GM18505 (cell line): ENCODE results near the gene DSG1.
"Not testable (repeated sequence)": the region's sequence is repeated elsewhere in the genome, so short reads cannot be mapped to it uniquely, and the experiment has no call there.

Experiments used
- ATAC-seq: cut with Tn5 transposase; IDR thresholded peaks from one replicate; pipeline ENCODE4 v1.9.1; 2021; ENCODE audit not compliant: unreplicated experiment
- POLR2A ChIP-seq: IDR thresholded peaks from 4 replicates; pipeline ENCODE4 v1.6.1; 2011; ENCODE audit warnings: borderline replicate concordance; ENCODE audit not compliant: insufficient read depth, insufficient read length; ENCODE audit errors: extremely low read depth

The DSG1 gene

DNA sequence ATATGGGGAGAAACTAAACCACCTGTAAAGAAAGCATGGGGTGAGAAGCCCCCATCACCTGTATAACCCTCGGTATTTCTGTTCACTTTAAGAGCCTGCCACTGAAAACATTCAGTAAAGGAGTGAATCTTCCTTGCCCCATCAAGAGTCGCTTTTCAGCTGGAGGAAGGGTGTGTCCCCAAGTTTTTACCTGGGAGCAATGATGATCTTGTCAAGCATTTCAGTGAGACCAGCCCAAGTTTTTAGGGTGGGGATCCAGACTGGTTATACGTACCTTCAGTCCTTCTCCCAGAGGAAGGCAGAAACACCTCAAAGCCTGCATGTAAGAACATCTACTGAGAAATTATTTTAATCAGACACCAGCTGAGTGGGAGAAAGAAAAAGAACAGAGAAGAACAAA is at the start of gene DSG1:
TSS of gene DSG1 (plus strand) at position 301 of the 400 bp plus-strand sequence. CDS start 141 bp downstream, outside the sequence.
- TF ChIP-seq POLR2A, result no peak
- ATAC-seq, result no peak

DNA sequence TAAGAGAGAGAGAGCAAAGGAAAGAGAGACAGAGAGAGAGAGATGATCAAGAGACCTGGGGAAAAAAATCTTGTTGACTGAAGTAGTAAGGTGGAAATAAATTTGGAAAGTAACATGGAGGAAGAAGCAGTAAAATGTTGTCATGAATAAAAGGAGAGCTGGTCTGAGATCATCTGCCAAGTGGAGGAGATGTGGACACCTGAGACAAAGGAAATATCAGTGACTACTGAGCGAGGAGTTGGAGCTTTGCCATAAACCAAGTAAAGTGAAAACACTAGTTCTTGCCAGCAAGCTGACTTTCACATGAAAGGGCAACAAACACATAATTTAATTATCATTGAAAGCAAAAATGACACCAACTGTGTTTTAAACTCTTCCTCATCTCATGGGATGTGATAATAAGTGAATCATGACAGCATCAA is 49.0 kb upstream of the DSG1 start:
- ATAC-seq, result peak; percentile 40
- TF ChIP-seq POLR2A, result no peak

DNA sequence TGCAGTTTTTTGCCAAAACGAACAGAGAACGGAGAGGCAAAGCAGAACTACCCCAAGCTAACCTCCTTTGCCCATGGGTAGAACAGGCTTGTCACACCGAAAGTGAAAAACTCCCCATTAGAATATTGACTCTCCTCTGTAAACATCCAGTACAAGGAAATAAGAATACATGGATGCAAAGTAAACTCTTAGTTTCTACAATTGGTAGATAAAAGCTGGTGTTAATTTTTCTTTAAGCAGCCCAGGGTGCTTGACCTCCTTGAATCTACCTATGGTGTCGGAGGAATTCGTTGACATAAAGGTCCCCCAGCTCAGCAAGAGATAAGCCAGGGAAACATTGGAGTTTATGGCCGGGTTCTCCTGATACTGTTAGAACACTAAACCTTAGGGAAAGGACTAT is 48.4 kb upstream of the DSG1 start:
- TF ChIP-seq POLR2A, result no peak
- ATAC-seq, result no peak

DNA sequence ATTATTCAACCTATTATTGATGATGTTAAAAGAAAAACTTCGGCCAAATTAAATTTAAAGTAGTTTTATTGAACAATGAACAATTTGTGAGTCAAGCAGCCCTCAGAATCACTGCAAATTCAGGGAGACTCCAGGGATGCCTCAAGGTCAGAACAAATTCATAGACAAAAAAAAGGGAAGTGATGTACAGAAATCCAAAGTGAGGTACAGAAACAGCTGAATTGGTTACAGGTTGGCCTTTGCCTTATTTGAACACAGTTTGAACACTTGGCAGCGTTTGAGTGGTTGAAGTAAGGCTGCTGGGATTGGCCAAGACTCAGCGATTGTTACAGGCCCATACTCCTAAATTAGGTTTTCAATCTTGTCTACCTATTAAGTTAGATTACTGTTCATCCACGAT is 47.4 kb upstream of the DSG1 start:
- no peak for ATAC-seq
- no peak for TF ChIP-seq POLR2A

DNA sequence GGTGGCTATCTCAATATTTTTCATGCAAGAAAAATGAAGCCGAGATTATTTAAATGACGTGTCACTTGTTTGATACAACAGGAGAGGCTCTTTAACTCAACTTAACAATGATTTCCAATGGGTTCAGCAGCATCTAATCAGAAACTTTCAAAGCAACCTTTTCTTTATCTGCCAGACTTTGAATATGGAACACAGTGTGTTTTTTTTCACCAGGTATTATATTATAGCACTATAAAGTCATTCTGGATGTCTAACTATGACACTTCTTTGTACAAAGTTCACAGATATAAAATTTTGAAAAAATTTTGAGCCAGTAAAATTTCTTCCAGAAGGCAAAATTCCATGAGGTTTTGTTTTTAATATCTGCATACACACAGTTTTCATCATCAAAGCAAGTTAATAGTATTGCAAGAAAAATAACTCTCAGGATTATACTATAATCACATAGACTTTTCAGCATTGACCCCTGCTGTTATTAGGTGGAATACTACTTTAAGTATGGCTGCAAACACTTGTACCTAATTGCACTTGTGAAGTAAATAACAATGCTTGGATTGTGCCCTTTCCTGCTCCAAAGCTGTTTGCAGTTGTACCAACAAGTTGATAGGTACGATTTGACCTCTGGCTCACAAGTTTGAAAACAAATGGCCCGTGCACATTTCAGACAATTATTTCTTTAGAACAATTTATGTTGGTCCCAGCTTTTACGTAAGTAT is 44.0 kb upstream of the DSG1 start:
- ATAC-seq, result no peak
- no peak for TF ChIP-seq POLR2A

DNA sequence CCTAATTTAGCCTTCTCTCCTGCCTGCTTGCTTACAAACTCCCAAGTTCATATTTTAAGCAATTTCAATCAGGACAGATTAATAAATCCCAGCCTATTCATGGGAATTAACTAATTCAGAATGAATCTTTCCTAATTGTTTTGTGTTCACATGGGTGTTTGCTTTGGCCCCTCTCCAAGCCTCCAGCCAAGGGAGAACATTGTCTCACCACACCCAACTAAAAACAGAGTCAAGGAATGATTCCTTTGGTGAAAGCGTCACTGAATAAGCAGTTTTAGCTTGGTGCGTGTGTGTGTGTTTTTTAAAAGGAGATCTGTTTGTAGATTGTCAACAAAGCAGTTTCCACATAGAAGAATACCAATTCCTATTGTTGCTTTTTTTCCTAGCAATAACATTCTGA is 43.0 kb upstream of the DSG1 start:
- ATAC-seq, result no peak
- no peak for TF ChIP-seq POLR2A

DNA sequence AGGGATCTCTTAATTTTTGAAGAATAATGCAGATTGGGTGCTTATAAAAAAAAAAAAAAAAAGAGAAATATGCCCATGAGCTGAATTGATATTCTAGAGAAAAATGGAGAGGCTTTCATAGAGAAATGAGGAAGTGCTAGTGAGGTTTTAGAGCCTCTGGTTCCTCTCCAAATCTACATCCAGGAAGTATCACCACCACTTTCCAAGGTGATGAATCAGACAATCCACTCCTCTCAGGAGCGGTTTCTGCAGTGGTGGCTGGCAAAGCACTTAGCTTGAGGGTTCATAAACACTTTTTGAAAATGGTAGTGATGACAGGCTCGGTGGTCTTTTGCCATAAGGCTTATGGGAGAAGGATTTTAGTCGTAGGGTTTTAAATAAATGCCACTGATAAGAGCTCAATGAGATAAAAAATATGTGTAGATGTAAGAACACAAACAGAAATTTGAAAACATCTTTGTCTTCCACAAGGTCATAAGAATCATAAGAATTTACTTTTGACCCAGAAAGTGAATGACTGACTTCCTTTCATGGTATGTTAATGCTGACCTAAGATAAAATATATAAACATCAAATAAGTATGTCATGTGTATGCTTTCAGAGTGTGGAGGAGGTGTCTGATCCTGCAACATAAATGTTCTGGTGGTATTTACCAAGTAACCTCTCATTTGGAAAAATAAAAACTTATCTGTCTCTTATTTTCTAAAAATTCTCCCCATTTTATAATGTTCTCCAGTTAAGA is 42.1 kb upstream of the DSG1 start:
- ATAC-seq, result no peak

DNA sequence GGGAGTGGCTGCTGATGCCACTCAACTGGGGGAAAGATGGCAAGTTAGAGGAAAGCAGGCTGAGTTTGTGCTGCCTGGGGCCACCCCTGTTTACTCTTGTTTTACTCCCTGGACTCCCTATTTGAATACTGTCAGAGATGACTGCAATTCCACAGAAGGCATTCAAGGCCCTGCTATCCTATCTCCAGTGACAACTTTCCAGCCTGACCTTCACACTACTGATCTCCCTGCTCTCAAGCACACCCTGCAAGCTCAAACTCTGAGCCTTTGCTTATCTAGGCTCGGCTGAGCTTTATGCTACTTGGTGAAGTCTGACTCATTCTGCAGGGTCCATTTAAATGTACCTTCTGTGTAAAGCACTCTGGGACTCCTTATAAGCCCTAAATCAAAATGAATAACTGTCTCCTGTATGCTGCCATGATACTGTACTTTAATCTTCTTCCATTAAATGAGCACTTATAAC is 39.3 kb upstream of the DSG1 start:
- no peak for TF ChIP-seq POLR2A
- ATAC-seq, result no peak

More for the DNA sequence above, 42.1 kb upstream of the DSG1 start:
- TF ChIP-seq POLR2A, result no peak

DNA sequence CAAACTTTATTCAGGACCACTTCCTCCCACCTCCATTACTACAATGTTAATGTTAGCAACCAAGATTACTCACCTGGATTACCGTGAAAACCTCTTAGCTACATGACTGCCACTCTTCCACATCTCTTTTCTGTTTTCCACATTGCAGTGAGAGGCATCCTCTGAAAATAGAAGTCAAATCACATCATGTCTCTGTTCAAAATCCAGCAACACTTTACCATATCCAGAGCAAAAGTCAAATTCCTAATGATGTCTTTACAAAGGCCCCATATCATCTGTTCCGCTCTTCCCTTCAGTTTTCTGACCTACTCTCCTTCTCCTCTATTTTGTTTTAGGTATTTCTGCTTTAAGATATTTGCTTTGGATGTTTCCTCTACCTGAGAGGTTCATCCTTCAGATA is 37.5 kb upstream of the DSG1 start:
- no peak for TF ChIP-seq POLR2A
- ATAC-seq, result no peak

DNA sequence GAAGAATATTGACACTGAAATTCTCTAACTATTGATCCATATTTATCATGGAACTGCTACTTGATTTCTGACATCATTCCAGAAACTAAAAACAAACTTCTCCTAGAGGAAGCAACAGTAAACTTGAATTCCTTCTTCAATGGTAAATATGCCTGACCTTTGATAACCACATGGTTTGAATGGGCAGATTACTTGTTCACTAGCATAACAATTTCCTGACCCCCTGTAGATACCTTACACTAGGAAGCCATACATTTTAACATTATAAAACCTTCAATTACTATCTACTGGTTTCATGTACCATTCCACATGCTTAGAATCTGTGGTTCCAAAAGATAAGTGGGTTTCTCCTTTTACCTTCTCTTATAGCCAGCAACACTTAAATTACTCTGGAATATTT is 36.5 kb upstream of the DSG1 start:
- no peak for TF ChIP-seq POLR2A
- ATAC-seq, result no peak

DNA sequence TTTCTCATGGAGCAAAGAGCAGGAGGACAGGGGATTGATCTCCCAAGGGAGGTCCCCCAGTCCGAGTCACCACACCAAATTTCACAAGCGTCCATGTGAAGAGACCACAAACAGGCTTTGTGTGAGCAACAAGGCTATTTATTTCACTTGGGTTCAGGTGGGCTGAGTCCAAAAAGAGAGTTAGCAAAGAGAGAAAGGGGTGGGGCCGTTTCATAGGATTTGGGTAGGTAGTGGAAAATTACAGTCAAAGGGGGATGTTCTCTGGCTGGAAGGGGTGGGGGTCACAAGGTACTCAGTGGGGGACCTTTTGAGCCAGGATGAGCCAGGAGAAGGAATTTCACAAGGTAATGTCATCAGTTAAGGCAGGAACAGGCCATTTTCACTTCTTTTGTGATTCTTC is 28.5 kb upstream of the DSG1 start:
- ATAC-seq, result not testable (repeated sequence)

DNA sequence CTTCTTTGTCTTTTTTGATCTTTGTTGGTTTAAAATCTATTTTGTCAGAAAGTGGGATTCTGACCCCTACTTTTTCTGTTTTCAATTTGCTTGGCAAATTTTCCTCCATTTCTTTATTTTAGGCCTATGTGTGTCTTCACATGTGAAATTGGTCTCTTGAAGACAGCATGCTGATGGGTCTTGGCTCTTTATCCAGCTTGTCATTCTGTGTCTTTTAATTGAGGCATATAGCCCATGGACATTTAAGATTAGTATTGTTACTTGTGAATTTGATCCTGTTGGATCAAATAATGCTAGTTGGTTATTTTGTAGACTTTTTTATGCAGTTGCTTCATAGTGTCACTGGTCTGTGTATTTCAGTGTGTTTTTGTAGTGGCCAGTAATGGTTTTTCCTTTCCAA is 26.3 kb upstream of the DSG1 start:
- ATAC-seq, result no peak
- TF ChIP-seq POLR2A, result no peak

DNA sequence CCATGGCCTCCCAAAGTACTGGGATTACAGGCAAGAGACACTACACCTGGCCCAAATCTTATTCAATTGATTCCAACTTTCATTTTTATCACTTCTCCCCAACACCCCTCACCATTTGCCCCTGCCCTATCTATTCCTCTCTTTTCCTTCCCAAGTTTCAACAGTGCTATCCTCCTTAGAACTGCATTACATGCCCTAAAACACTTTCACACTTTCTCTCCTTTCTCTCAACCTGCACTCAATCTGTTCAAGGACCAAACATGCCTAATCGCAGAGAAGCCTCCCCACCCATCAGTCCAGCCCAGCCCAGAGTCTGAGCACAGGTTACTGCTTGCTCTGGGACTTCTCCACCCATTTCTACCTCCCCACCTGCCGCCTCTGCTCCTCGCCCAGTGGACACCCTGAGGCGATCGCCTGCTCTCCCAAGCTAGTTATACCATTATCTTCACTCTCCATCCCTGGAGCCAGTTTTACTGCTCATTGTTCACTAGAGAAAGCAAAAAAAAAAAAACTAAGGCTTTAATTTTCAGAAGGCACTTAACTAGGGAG is 23.7 kb upstream of the DSG1 start:
- TF ChIP-seq POLR2A, result no peak
- ATAC-seq, result no peak

DNA sequence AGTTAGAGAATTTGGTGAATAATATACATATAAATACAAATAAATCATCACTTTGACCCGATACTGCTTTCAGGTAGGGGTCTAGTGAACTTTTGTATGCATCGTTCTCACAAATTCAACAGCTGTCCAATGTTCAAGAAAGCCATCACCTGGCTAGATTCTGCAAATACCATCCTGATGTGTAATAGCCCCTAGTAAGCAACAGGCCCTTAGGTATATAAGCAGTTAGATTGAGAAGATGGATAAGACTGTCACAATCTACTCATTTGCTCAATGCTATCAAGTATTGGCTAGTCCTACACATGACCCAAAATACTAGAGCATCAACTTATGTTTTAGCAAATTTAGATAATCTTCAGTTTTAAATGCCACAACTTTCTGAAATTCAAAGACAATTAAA is 20.7 kb upstream of the DSG1 start:
- no peak for TF ChIP-seq POLR2A
- ATAC-seq, result no peak
